GM23248 (cell line): Measurements from ENCODE around the gene TTC28. TPM values are rescaled to one million over a fixed set of nuclear protein-coding genes. Genes with fewer than 3 reads are reported as not detected.

ENCODE experiments used
- DNase-seq: peaks from one replicate; pipeline ENCODE4 v3.0.0-alpha.2; 2015
- H2AFZ ChIP-seq: fragments of 200-600 bp; sonication (generic); 2 replicates; pipeline ENCODE4 v1.6.1; 2016; ENCODE audit warnings: antibody characterized with exemption
- H3F3A ChIP-seq: fragments of 200-600 bp; sonication (generic); 2 replicates; pipeline ENCODE4 v1.6.1; 2016; ENCODE audit warnings: mild to moderate bottlenecking, antibody characterized with exemption, mixed run types; ENCODE audit not compliant: insufficient read depth
- H3K27ac ChIP-seq: fragments of 200-600 bp; sonication (generic); 2 replicates; pipeline ENCODE4 v1.5.1; 2016; ENCODE audit warnings: mild to moderate bottlenecking
- H3K27me3 ChIP-seq: fragments of 200-600 bp; sonication (generic); replicated peaks from 2 replicates; pipeline ENCODE4 v1.6.1; 2016; ENCODE audit warnings: mild to moderate bottlenecking; ENCODE audit not compliant: insufficient read depth
- H3K36me3 ChIP-seq: fragments of 200-600 bp; sonication (generic); 2 replicates; pipeline ENCODE4 v1.6.1; 2016; ENCODE audit warnings: low read depth, mild to moderate bottlenecking
- H3K4me1 ChIP-seq: fragments of 200-600 bp; sonication (generic); 2 replicates; pipeline ENCODE4 v1.6.1; 2016; ENCODE audit warnings: mild to moderate bottlenecking; ENCODE audit not compliant: insufficient read depth
- H3K4me2 ChIP-seq: fragments of 200-600 bp; sonication (generic); one replicate; pipeline ENCODE4 v1.6.1; 2016; ENCODE audit warnings: mild to moderate bottlenecking; ENCODE audit not compliant: unreplicated experiment
- H3K4me3 ChIP-seq: fragments of 200-600 bp; sonication (generic); 2 replicates; pipeline ENCODE4 v1.5.1; 2016; ENCODE audit warnings: mild to moderate bottlenecking
- H3K79me2 ChIP-seq: fragments of 200-600 bp; sonication (generic); 2 replicates; pipeline ENCODE4 v1.6.1; 2016; ENCODE audit warnings: mild to moderate bottlenecking; ENCODE audit not compliant: insufficient read depth
- H3K9ac ChIP-seq: fragments of 200-600 bp; sonication (generic); 2 replicates; pipeline ENCODE4 v1.6.1; 2016; ENCODE audit warnings: mild to moderate bottlenecking
- H3K9me2 ChIP-seq: fragments of 200-600 bp; sonication (generic); 2 replicates; pipeline ENCODE4 v1.6.1; 2016; ENCODE audit warnings: mixed run types, mild to moderate bottlenecking, moderate library complexity; ENCODE audit not compliant: insufficient read depth
- H3K9me3 ChIP-seq: fragments of 200-600 bp; sonication (generic); one replicate; pipeline ENCODE4 v1.6.1; 2017; ENCODE audit warnings: low read depth
- H4K20me1 ChIP-seq: fragments of 200-600 bp; sonication (generic); 2 replicates; pipeline ENCODE4 v1.6.0; 2016; ENCODE audit not compliant: insufficient read depth
- EZH2 ChIP-seq: fragments of 200-600 bp; sonication (generic); IDR thresholded peaks from 2 replicates; pipeline ENCODE4 v1.6.1; 2018; ENCODE audit warnings: antibody characterized with exemption, mild to moderate bottlenecking; ENCODE audit not compliant: insufficient read depth, poor library complexity, severe bottlenecking
- EZH2phosphoT487 ChIP-seq: fragments of 200-600 bp; sonication (generic); IDR thresholded peaks from 2 replicates; pipeline ENCODE4 v1.6.1; 2018; ENCODE audit warnings: antibody characterized with exemption, moderate library complexity, mild to moderate bottlenecking, low read depth; ENCODE audit not compliant: insufficient read depth
- WGBS, 2 experiments: methylation state at CpG; one replicate each; pipeline ENCODE4 v1.1.6; 2015 to 2017; ENCODE audit warnings: low lambda C conversion rate in 2 of 2, low coverage in 1 of 2; ENCODE audit errors: missing lambda C conversion rate in 2 of 2; 5-methylcytosine and 5-hydroxymethylcytosine counted together
- in situ Hi-C: fragments of 300-500 bp; cut with MboI; formaldehyde crosslinking; loops from 2 replicates; pipeline ENCODE4 v1.15.0; 2020
- polyA plus RNA-seq: library from polyadenylated mRNA; unstranded; fragments of >200 nt; fragmentation: Nextera tagmentation; extraction: Ambion mirVana; gene quantifications from 2 replicates; pipeline ENCODE4 v1.2.1, GENCODE V29; 2016
- total RNA-seq: library from RNA; depleted of rRNA; stranded (reverse); fragments of >200 nt; shearing (Covaris generic); gene quantifications from 2 replicates; pipeline ENCODE4 v1.2.3, GENCODE V29; 2014

Gene TTC28
- total and polyA plus RNA-seq, 2 experiments from 2014 or later = 12.5 to 41.9 TPM

DNA sequence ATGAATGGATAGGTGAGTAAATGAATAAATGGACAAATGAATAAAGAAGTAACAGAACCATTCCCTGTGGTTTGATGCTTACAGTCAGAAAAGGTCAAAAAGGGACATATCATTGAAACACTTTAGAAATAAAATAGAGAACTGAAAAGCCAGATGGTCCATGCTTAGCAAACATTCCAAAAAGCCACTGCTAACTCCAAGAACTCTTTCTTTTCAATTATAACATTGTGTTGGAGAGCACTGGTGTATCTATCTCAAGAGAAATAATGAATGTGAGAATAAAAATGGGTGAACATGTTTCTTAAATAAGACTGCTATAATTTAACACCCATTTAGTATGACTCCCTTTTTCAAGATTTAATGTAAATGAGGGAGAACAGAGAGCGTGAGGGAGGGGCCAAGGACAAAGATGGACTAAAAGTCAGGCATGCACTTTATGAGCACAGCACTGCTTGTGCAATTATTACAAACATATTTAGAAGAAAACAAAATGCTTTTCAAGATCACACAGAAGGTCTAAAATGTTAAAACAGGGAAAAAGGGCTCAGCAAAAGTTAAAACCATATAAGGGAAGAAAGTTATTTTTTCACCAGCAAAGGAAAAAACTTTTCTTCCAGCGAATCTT is 536.3 kb downstream of the TTC28 start:
- 95 to 97% methylated on average over 2 of the region's 2 CpGs for WGBS, 2 experiments
- H3K36me3 ChIP-seq = no peaks in the 10 kb centered on the region
- no peaks in the 10 kb centered on the region for H3K9me3 ChIP-seq
- DNase-seq = no peak
- in situ Hi-C loops = no loop called here
- H3K4me3 ChIP-seq = no peak overlapping the region
- peak overlapping the region; percentile 94 for H3K27ac ChIP-seq
- no peaks in the 10 kb centered on the region for H3K9me2 ChIP-seq
- H2AFZ ChIP-seq = no peak overlapping the region
- H3K27me3 ChIP-seq = no peaks in the 10 kb centered on the region
- no peak for TF ChIP-seq EZH2
- TF ChIP-seq EZH2phosphoT487 = no peak
- H3K4me2 ChIP-seq = peak overlapping the region; percentile 76
- H3K79me2 ChIP-seq = no peaks in the 10 kb centered on the region
- H3K9ac ChIP-seq = no peak overlapping the region; the same call in 1 of the 2 replicates
- peaks cover 66% of the 10 kb centered on the region for H3K4me1 ChIP-seq
- H4K20me1 ChIP-seq = no peaks in the 10 kb centered on the region
- peaks cover 54% of the 10 kb centered on the region for H3F3A ChIP-seq

DNA sequence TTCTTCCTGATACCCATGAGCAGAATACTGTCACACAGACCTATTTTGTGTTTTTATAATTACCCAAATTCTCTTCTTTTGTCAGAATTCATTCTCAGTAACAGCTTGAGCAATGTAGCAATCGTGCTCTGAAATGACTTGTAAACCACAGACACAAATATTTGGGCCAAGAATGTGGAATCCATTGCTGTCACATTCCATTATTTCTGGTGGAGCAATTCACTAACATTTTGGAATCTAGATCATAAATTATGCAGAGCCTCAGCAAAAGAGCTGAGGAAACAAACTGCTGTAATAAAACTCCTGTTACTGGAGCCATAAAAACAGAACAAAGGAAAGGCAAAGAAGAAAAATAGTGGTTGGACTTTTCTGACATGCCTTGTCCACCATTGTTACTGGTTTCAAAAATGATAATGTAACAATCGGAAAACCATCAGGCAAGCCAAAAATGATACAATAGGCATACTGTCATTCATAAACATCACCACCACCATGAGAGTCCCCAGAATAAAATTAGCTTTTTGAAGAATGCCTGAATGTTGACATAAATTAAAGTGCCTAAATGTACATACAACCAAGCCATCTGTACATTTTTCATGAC is 537.2 kb downstream of the TTC28 start:
- Histone ChIP-seq H3K4me2 (peak overlapping the region; percentile 76), H3K27me3 (no peaks in the 10 kb centered on the region), H3K9me3 (no peaks in the 10 kb centered on the region), H2AFZ (no peak overlapping the region), H4K20me1 (no peaks in the 10 kb centered on the region), H3K9ac (peak overlapping the region; percentile 76), H3K4me3 (peak overlapping the region; percentile 59), H3K36me3 (no peaks in the 10 kb centered on the region), H3K9me2 (no peaks in the 10 kb centered on the region), H3K79me2 (no peaks in the 10 kb centered on the region), H3K4me1 (peaks cover 68% of the 10 kb centered on the region), H3K27ac (peak overlapping the region; percentile 94), H3F3A (peaks cover 61% of the 10 kb centered on the region)
- DNase-seq = peak; percentile 91
- in situ Hi-C loops = no loop called here
- TF ChIP-seq EZH2phosphoT487 = peak; percentile 90
- TF ChIP-seq EZH2 = no peak
- 0 to 5% methylated on average over 2 of the region's 2 CpGs for WGBS, 2 experiments

DNA sequence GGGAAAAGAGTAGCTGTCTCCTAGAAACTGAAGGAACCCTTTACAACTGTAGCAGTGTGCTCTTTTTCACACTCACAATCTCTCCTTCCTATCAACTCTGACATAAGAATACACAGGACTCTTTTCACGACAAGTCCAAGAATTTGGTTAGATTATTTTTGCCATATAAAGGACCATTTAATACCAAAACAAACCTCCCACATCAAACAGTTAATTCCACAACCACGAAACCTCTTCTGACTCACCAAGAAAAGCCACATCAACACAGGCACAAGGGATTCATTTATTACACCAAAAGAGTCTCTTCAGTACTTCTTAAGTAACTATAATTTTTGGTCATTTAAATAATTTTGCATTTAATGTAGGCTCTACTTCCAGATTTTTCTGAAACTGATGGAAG is 538.0 kb downstream of the TTC28 start:
- peak; percentile 83 for DNase-seq
- no peak overlapping the region for H2AFZ ChIP-seq
- no peaks in the 10 kb centered on the region for H3K27me3 ChIP-seq
- in situ Hi-C loops = no loop called here
- H3K9ac ChIP-seq = peak overlapping the region; percentile 76
- 0 out of 2 replicates have a peak, but pooled peaks cover 1% of the 10 kb centered on the region for H3K79me2 ChIP-seq
- peaks cover 61% of the 10 kb centered on the region for H3K4me1 ChIP-seq
- H3K9me2 ChIP-seq = no peaks in the 10 kb centered on the region
- H3K4me3 ChIP-seq = peak overlapping the region; percentile 59
- peak overlapping the region; percentile 94 for H3K27ac ChIP-seq
- peaks cover 58% of the 10 kb centered on the region for H3F3A ChIP-seq
- no peaks in the 10 kb centered on the region for H3K36me3 ChIP-seq
- TF ChIP-seq EZH2 (no peak), EZH2phosphoT487 (no peak)
- no peaks in the 10 kb centered on the region for H3K9me3 ChIP-seq
- no peaks in the 10 kb centered on the region for H4K20me1 ChIP-seq
- H3K4me2 ChIP-seq = peak overlapping the region; percentile 76
- 0% methylated on average over 2 of the region's 2 CpGs for WGBS, 2 experiments

DNA sequence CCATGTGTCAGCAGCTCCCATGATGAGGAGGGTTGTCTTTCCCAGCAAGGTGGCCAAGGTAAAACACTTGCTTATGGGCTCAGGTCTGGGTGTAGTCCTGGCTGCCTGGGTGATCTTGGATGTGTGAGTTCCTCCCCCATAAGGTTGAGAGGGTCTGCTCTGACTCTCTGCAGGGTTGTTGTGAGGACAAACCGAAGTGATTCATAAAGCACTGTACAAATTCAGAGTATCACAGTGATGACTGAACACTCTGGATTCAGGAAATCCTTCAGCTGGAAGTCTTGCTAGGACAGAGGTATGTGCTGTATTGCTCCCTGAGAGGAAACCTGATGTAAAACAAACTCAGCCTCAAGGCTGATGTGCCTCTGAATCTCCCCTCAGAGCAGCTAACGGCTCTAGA is 539.7 kb downstream of the TTC28 start:
- Histone ChIP-seq H3K4me2 (peak overlapping the region; percentile 76), H3K27ac (peak overlapping the region; percentile 94), H3K27me3 (no peaks in the 10 kb centered on the region), H3K36me3 (no peaks in the 10 kb centered on the region), H3K9ac (peak overlapping the region; percentile 43), H3K79me2 (0 out of 2 replicates have a peak, but pooled peaks cover 10% of the 10 kb centered on the region), H3K4me3 (no peak overlapping the region), H4K20me1 (no peaks in the 10 kb centered on the region), H3K9me3 (no peaks in the 10 kb centered on the region), H2AFZ (no peak overlapping the region), H3K9me2 (no peaks in the 10 kb centered on the region), H3K4me1 (peaks cover 59% of the 10 kb centered on the region), H3F3A (peaks cover 58% of the 10 kb centered on the region)
- peak; percentile 93 for DNase-seq
- WGBS, 2 experiments = 0% methylated on average over 2 of the region's 2 CpGs
- TF ChIP-seq EZH2phosphoT487 (no peak), EZH2 (no peak)
- in situ Hi-C loops = no loop called here

DNA sequence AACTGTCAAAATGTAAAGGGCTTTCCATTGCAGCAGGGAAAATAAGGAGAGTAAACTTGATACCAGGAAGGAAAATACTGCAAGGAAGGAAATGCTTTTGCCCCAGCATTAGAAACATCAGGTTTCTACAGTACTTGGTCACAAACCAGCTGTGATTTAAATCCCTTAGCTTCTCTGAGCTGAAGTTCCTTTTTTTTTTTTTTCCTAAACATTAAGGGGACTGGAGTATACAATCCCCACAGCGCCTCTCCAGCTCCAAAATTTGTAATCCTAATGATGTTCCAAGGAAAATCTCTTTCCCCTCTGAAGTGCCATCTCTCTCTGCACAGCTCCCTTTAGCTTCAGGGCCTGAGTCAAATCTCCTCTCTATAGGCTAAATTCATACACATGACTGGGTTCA is 540.1 kb downstream of the TTC28 start:
- WGBS, 2 experiments = 94 to 100% methylated on average over 1 of the region's 1 CpG
- DNase-seq = no peak
- 0 out of 2 replicates have a peak, but pooled peaks cover 10% of the 10 kb centered on the region for H3K79me2 ChIP-seq
- TF ChIP-seq EZH2phosphoT487 (no peak), EZH2 (no peak)
- in situ Hi-C loops = no loop called here
- H3K4me3 ChIP-seq = no peak overlapping the region
- H3K4me1 ChIP-seq = peaks cover 64% of the 10 kb centered on the region
- peaks cover 58% of the 10 kb centered on the region for H3F3A ChIP-seq
- H3K4me2 ChIP-seq = peak overlapping the region; percentile 76
- peak overlapping the region; percentile 94 for H3K27ac ChIP-seq
- H3K9me3 ChIP-seq = no peaks in the 10 kb centered on the region
- H3K9me2 ChIP-seq = no peaks in the 10 kb centered on the region
- no peaks in the 10 kb centered on the region for H3K27me3 ChIP-seq
- no peaks in the 10 kb centered on the region for H4K20me1 ChIP-seq
- no peak overlapping the region for H2AFZ ChIP-seq
- H3K36me3 ChIP-seq = no peaks in the 10 kb centered on the region
- H3K9ac ChIP-seq = peak overlapping the region; percentile 43
